NCI-H446 treated with DMSO at 0.1 percent for 48 hours (cell line): ENCODE measurements around the gene FBLN2.
A peak's percentile ranks its signal among the peaks of the same experiment; 100 is the strongest.

ENCODE experiments used
- DNase-seq: peaks from one replicate; lab custom pipeline; 2025; lab: John Stamatoyannopoulos, UW

Gene FBLN2

DNA sequence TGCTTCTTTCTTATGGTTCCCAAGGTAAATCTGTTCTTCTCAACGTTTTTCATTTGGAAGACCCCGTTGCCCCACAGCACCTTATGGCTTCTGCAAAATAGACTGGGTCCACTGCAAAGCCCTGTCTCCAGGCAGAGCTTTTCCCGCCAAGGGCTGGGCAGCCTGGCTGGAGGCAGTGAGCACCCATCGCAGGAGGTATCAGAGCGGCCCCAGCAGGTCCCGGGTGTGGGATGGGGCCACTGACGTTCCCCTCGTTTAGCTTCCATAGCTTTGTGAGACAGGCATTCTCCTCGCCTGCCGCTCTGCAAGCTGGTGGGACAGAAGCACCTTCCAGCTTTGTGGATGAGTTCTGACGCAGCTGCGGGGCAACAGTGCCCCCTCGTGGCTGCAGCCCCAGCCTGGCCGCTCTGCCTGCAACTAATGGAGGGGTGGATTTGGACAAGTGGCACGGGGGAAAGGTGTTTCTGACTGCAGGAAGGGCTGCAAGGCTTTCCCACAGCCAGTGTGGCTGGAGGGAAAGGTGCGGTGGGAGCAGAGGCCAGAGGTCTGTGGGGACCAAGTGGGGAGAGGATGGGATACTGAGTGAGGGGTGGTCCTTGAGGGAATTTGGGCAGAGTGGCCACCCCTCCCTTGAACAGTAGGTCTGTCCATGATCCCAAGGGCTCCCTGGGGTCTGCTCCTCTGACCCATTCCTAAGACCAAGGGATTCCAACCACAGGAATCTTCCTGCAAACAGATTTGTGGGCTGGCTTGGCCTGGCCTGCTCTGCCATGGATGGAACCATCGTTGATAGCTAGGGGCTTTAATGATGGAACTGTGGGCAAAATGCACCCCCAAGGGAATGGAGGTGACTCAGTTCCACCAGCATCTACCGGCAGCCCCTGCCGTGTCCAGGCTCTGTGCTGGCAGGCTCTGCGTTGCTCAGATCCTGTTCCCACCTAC is 99.4 kb downstream of the FBLN2 start:
- DNase-seq: peak; percentile 3

GRCh38 chr3:13650210-13651056 is 101.5 kb downstream of the FBLN2 start:
- DNase-seq: no peak

DNA sequence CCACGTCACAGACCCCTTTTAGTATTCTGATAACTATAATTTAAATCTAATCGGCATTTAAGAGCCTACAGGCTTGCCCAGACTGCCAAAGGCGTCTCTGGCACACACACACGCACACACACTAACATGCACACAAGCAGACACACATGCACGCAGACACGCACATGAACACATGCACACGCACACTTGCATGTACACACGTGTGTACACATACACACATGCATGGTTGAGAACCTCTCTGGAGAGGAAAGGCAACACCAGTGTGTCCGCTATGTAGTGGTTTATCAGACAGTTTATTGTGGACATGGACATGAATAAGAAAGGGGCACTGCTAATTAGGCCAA is 102.1 kb downstream of the FBLN2 start:
- DNase-seq: no peak

DNA sequence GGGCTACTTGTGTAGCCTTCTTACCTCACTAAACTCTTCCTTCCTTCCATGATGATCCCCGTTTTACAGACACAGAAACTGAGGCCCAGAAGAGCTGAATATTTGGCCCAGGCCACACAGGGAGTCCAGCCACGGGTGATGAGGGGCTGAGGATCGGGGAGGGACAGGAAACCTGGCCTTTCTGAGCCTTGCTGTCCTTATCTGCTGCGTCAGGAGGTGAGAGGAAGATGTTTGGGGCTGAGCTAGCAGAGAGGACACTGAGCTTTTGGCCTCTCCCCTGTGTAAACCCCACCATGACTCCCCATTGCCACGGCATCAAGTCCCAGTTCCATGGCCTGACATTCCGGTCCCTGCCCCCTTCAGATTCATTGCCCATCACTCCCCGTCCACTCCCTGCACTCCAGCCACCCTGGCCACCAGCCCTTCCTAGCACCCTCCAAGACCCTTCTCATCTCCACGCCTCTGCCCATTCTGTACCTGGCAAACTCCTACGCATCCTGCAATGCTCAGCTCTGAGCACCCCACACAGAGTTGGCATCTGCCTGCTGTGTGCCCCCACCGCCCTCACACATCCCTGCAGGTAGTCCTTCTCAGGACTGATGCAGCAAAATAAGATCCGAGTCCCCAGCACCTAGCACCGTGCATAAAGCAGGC is 103.0 kb downstream of the FBLN2 start:
- DNase-seq: no peak

GRCh38 chr3:13652728-13653127 is 103.8 kb downstream of the FBLN2 start:
- DNase-seq: no peak

- no peak for DNase-seq
These were observed 104.8 kb downstream of the FBLN2 start for GRCh38 chr3:13653631-13654279.

GRCh38 chr3:13654330-13655060 is 105.6 kb downstream of the FBLN2 start:
- DNase-seq: no peak

- no peak for DNase-seq
These were observed 106.4 kb downstream of the FBLN2 start for GRCh38 chr3:13655061-13655913.

GRCh38 chr3:13656584-13657301 is 107.8 kb downstream of the FBLN2 start:
- DNase-seq: no peak

DNA sequence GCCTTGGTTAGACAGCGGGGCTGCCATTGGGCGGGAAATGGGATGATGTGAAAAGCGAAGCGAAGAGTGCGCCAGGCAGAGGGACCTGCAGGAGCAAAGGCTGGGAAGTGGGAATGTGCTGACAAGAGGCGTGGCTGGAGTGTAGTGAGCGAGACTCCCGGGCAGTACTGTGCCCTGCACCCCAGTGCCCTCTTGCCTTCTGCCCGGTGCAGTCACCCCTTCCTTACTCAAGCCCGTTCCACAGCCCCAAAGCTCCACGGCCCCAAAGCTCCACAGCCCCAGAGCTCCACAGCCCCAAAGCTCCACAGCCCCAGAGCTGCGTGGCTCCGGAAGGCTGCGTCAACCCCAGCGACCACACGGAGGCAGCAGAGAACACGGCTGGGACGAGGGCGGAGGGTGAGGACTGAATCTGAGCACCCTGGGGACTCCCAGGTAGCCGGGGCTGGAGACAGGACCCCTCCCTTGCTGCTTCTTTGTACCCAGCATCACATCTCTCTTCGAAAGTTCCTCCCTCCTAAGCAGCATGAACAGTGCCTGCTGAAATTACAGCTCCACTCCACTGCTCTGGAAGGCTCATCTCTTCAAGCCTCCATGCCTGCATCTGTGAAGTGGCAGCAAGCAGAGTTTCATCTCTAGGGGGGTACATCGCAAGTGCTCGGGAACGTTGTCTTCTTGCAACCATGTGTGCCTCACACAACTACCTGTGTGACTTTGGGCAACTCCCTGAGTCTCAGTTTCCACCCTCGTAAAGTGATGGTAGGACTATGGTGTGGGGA is 108.9 kb downstream of the FBLN2 start:
- DNase-seq: no peak

DNA sequence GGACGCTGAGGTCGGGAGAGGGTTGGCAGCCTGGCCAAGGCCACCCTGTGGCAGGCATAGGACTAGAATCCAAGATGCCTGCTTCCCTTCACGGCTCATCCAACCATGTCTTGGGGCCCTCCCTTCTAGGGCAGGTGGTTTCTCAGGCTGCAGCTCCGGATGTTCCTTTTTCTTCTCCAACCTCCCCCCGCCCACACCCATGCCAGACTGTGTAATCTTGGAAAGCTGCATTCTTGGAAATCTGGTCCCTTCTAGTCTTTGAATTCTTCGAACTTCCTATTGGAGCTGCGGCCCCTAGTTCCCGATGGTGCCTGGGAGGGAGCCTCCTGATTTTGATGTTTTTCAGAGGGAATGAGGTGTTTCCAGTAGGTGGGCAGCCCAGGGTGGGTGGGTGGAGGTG is 109.8 kb downstream of the FBLN2 start:
- no peak for DNase-seq

- DNase-seq: no peak
These were observed 110.5 kb downstream of the FBLN2 start for GRCh38 chr3:13659221-13659969.

DNA sequence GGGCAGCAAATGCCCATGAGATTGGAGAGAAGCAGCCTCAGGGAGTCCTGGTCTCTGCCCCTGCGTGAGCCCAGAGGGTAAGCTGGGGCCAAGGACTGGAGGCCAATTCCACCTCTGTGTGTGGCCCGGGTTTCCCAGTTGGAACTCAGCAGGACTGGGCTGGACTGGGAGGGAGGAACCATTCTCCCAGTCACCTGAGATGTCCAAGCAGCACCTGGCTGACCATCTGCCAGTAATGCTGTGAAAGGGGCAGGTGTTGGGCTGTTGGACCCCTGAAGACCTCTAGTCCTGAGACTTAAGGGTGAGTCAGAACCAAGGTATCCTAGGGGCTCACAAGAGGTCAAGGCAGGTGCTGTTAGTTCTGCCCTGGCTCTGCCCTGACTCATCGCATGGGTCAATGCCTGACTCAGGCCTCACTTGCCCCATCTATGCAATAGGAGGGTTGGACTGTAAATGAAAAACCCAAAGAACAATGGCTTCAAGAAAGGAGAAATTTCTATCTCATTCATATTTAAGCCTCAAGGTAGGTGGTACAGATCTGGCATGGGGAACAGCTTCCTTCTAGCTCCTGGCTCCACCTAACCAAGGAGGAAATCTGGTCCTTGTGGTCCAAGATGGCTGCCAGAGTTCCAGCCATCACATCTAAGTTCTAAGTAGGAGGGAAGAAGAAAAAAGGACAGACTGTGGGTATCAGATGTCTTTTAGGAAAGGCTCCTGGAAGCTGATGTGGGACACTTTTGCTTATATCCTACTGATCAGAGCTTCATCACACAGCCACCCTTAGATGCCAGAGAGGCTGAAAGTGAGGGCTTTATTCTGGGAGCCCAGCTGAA is 111.3 kb downstream of the FBLN2 start:
- DNase-seq: no peak

DNA sequence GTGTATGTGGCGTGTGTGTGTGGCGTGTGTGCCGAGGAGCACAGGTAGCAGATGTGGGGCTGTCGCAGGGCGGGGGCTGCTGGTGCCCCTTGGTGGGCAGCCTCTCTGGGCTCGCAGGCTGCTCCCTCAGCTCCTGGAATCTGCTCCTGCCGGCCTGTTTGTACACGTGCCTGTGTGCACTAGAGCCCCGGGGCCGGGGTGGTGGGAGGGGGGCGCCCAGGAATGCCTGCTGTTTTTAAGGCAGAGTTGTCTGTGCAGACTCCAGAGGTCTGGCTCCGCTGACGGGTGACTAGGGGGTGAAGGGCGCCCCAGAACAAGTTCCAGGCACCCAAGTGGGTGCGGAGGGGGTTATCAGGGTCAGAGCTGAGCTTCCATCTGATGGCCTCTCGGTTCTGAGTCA is 112.2 kb downstream of the FBLN2 start:
- DNase-seq: no peak

GRCh38 chr3:13662238-13662847 is 113.4 kb downstream of the FBLN2 start:
- no peak for DNase-seq

GRCh38 chr3:13663781-13664535 is 115.0 kb downstream of the FBLN2 start:
- no peak for DNase-seq
